Daoy (cell line): Measurements from ENCODE around the gene KRTAP20-2. TPM values are rescaled to one million over a fixed set of nuclear protein-coding genes. Genes with fewer than 3 reads are reported as not detected.

Experiments
- DNase-seq: peaks from one replicate; pipeline ENCODE4 v3.0.0-alpha.2; 2015; ENCODE audit warnings: low read depth
- total RNA-seq: library from RNA; depleted of rRNA; stranded (reverse); fragments of >200 nt; shearing (Covaris generic); gene quantifications from 2 replicates; pipeline ENCODE4 v1.2.3, GENCODE V29; 2014; rRNA removed

Gene KRTAP20-2
- total RNA-seq, result 3.4 TPM in 1 of 2 replicates, not detected in the other

GRCh38 chr21:30634906-30635305 is at the start of gene KRTAP20-2:
Gene KRTAP20-2, plus strand, starts transcription at chr21:30635206. Its CDS starts 58 bp downstream, at chr21:30635264.
- no peak for DNase-seq

- no peak for DNase-seq
Measured at GRCh38 chr21:30590297-30590696, 44.7 kb upstream of the KRTAP20-2 start, which contains the start of gene KRTAP22-2. Gene KRTAP22-2, minus strand, starts transcription at chr21:30590397.

GRCh38 chr21:30592140-30592539 is 42.9 kb upstream of the KRTAP20-2 start, which contains the start of gene KRTAP6-3:
Gene KRTAP6-3, plus strand, starts transcription at chr21:30592440. Its CDS starts 6 bp downstream, at chr21:30592446.
- DNase-seq, result no peak

GRCh38 chr21:30598802-30599201 is 36.2 kb upstream of the KRTAP20-2 start, which contains the start of gene KRTAP6-2:
Gene KRTAP6-2, minus strand, starts transcription at chr21:30598902. Its CDS starts 28 bp downstream, at chr21:30598874.
- DNase-seq, result no peak

GRCh38 chr21:30600787-30601186 is 34.2 kb upstream of the KRTAP20-2 start, which contains the start of gene KRTAP22-1:
Gene KRTAP22-1, plus strand, starts transcription at chr21:30601087.
- DNase-seq, result no peak

- DNase-seq, result no peak
Measured at GRCh38 chr21:30605968-30606367, 29.0 kb upstream of the KRTAP20-2 start.

GRCh38 chr21:30612132-30612531 is 22.9 kb upstream of the KRTAP20-2 start:
- no peak for DNase-seq

GRCh38 chr21:30613836-30614235 is 21.2 kb upstream of the KRTAP20-2 start, which contains the start of gene KRTAP6-1:
Gene KRTAP6-1, minus strand, starts transcription at chr21:30613930. Its CDS starts 26 bp downstream, at chr21:30613904.
- DNase-seq, result no peak

- no peak for DNase-seq
Measured at GRCh38 chr21:30615199-30615598, 19.8 kb upstream of the KRTAP20-2 start.

GRCh38 chr21:30616125-30616524 is 18.9 kb upstream of the KRTAP20-2 start, which contains the start of gene KRTAP20-1:
Gene KRTAP20-1, plus strand, starts transcription at chr21:30616425. Its CDS starts 30 bp downstream, at chr21:30616455.
- DNase-seq, result no peak

GRCh38 chr21:30620080-30620479 is 14.9 kb upstream of the KRTAP20-2 start:
- no peak for DNase-seq

GRCh38 chr21:30620522-30620921 is 14.5 kb upstream of the KRTAP20-2 start, which contains the start of gene KRTAP20-4:
Gene KRTAP20-4, plus strand, starts transcription at chr21:30620627.
- no peak for DNase-seq

GRCh38 chr21:30623362-30623761 is 11.6 kb upstream of the KRTAP20-2 start:
- no peak for DNase-seq

GRCh38 chr21:30625449-30626165 is 9.4 kb upstream of the KRTAP20-2 start:
- DNase-seq, result no peak

GRCh38 chr21:30628109-30628508 is 6.9 kb upstream of the KRTAP20-2 start:
- no peak for DNase-seq

GRCh38 chr21:30629200-30629599 is 5.8 kb upstream of the KRTAP20-2 start:
- no peak for DNase-seq

GRCh38 chr21:30638686-30639085 is 3.7 kb downstream of the KRTAP20-2 start:
- DNase-seq, result no peak

- DNase-seq, result no peak
Measured at GRCh38 chr21:30642564-30642963, 7.6 kb downstream of the KRTAP20-2 start, which contains the start of gene KRTAP20-3. Gene KRTAP20-3, plus strand, starts transcription at chr21:30642864.

- no peak for DNase-seq
Measured at GRCh38 chr21:30646904-30647414, 12.0 kb downstream of the KRTAP20-2 start.

- DNase-seq, result no peak
Measured at GRCh38 chr21:30652891-30653290, 17.9 kb downstream of the KRTAP20-2 start.

- DNase-seq, result no peak
Measured at GRCh38 chr21:30668776-30669175, 33.8 kb downstream of the KRTAP20-2 start.

- no peak for DNase-seq
Measured at GRCh38 chr21:30672985-30673650, 38.1 kb downstream of the KRTAP20-2 start.
